WTC11 (cell line): ENCODE measurements around the gene PIGR. TPM values are rescaled to one million over a fixed set of nuclear protein-coding genes. Genes with fewer than 3 reads are reported as not detected.

Source experiments
- ATAC-seq: fragments of 200-7000 bp; cut with Tn5 transposase; 2 replicates; pipeline ENCODE4 v1.10.0; 2021; ENCODE audit warnings: mild to moderate bottlenecking, moderate library complexity
- CTCF ChIA-PET: fragments of 300-600 bp; sonication (Branson Sonifier 250); formaldehyde crosslinking; loops from one replicate; lab custom pipeline; 2021; ENCODE audit warnings: antibody characterized with exemption; lab: Charles Lee
- POLR2A ChIA-PET: fragments of 350-600 bp; sonication (Branson Sonifier 250); formaldehyde crosslinking; loops from one replicate; lab custom pipeline; 2021; ENCODE audit warnings: antibody characterized with exemption; lab: Charles Lee
- DNase-seq: peaks from one replicate; pipeline ENCODE4 v3.0.0; 2021; ENCODE audit warnings: low spot score
- H3K27ac Mint-ChIP-seq: 2 replicates; pipeline ENCODE4 v1.8.0; 2021; ENCODE audit warnings: mixed read lengths
- H3K27me3 Mint-ChIP-seq: 2 replicates; pipeline ENCODE4 v1.8.0; 2021; ENCODE audit warnings: low read depth, mild to moderate bottlenecking, moderate library complexity, mixed read lengths
- H3K36me3 Mint-ChIP-seq: 2 replicates; pipeline ENCODE4 v1.8.0; 2021; ENCODE audit warnings: mixed read lengths
- H3K4me1 Mint-ChIP-seq: 2 replicates; pipeline ENCODE4 v1.8.0; 2022; ENCODE audit warnings: mixed read lengths
- H3K4me3 Mint-ChIP-seq: 2 replicates; pipeline ENCODE4 v1.8.0; 2021; ENCODE audit warnings: mild to moderate bottlenecking, moderate library complexity, mixed read lengths
- H3K9me3 Mint-ChIP-seq: 2 replicates; pipeline ENCODE4 v1.8.0; 2021; ENCODE audit warnings: mixed read lengths
- CREM ChIP-seq: sonication (generic); formaldehyde crosslinking; IDR thresholded peaks from 2 replicates; pipeline ENCODE4 v1.8.1; 2022; ENCODE audit warnings: mild to moderate bottlenecking, missing genetic modification reagents, moderate library complexity
- E2F4 ChIP-seq: sonication (generic); formaldehyde crosslinking; IDR thresholded peaks from 2 replicates; pipeline ENCODE4 v1.8.1; 2022; ENCODE audit warnings: low read depth, mild to moderate bottlenecking, moderate library complexity, missing genetic modification reagents, borderline replicate concordance
- E2F5 ChIP-seq: sonication (generic); formaldehyde crosslinking; IDR thresholded peaks from 2 replicates; pipeline ENCODE4 v1.8.1; 2022; ENCODE audit warnings: mild to moderate bottlenecking, moderate library complexity, missing genetic modification reagents
- ELF4 ChIP-seq: sonication (generic); formaldehyde crosslinking; IDR thresholded peaks from 2 replicates; pipeline ENCODE4 v1.8.1; 2022; ENCODE audit warnings: low read depth, mild to moderate bottlenecking, moderate library complexity, missing genetic modification reagents
- FOXP1 ChIP-seq: sonication (generic); formaldehyde crosslinking; IDR thresholded peaks from 2 replicates; pipeline ENCODE4 v1.8.0; 2022; ENCODE audit warnings: missing genetic modification reagents, mild to moderate bottlenecking, moderate library complexity, borderline replicate concordance
- HMGA2 ChIP-seq: fragments of 250-450 bp; sonication (Bioruptor Pico); IDR thresholded peaks from 2 replicates; pipeline ENCODE4 v1.4.0; 2021; ENCODE audit warnings: mild to moderate bottlenecking, moderate library complexity
- IRF2 ChIP-seq: sonication (generic); formaldehyde crosslinking; IDR thresholded peaks from 2 replicates; pipeline ENCODE4 v1.8.0; 2022; ENCODE audit warnings: low read depth, missing genetic modification reagents, borderline replicate concordance
- JUN ChIP-seq: sonication (generic); formaldehyde crosslinking; IDR thresholded peaks from 2 replicates; pipeline ENCODE4 v1.8.0; 2023; ENCODE audit warnings: mild to moderate bottlenecking, missing genetic modification reagents
- MXD4 ChIP-seq: fragments of 250-450 bp; sonication (Bioruptor Pico); IDR thresholded peaks from 2 replicates; pipeline ENCODE4 v1.8.0; 2021; ENCODE audit warnings: mild to moderate bottlenecking, moderate library complexity, borderline replicate concordance
- MYBL2 ChIP-seq: sonication (generic); formaldehyde crosslinking; IDR thresholded peaks from 2 replicates; pipeline ENCODE4 v1.8.1; 2023; ENCODE audit warnings: mild to moderate bottlenecking, moderate library complexity, missing genetic modification reagents
- NFYB ChIP-seq: sonication (generic); formaldehyde crosslinking; conservative IDR thresholded peaks from 2 replicates; pipeline ENCODE4 v1.8.0; 2022; ENCODE audit warnings: low read depth, missing genetic modification reagents
- NR1H2 ChIP-seq: sonication (generic); formaldehyde crosslinking; IDR thresholded peaks from 2 replicates; pipeline ENCODE4 v1.9.0; 2021; ENCODE audit warnings: mild to moderate bottlenecking, moderate library complexity, missing genetic modification reagents
- NR2C2 ChIP-seq: sonication (generic); formaldehyde crosslinking; IDR thresholded peaks from 2 replicates; pipeline ENCODE4 v1.8.0; 2022; ENCODE audit warnings: mild to moderate bottlenecking, missing genetic modification reagents
- PRRX2 ChIP-seq: fragments of 250-450 bp; sonication (Bioruptor Pico); IDR thresholded peaks from 2 replicates; pipeline ENCODE4 v1.8.0; 2021; ENCODE audit warnings: mild to moderate bottlenecking
- RELA ChIP-seq: sonication (generic); formaldehyde crosslinking; IDR thresholded peaks from 2 replicates; pipeline ENCODE4 v1.8.1; 2022; ENCODE audit warnings: missing genetic modification reagents, mild to moderate bottlenecking, borderline replicate concordance
- SMAD3 ChIP-seq: sonication (generic); formaldehyde crosslinking; IDR thresholded peaks from 2 replicates; pipeline ENCODE4 v1.8.0; 2022; ENCODE audit warnings: missing genetic modification reagents, mild to moderate bottlenecking, borderline replicate concordance
- SOX15 ChIP-seq: fragments of 250-450 bp; sonication (Bioruptor Pico); IDR thresholded peaks from 2 replicates; pipeline ENCODE4 v1.9.0; 2021; ENCODE audit warnings: mild to moderate bottlenecking
- ZBTB21 ChIP-seq: sonication (generic); formaldehyde crosslinking; IDR thresholded peaks from 2 replicates; pipeline ENCODE4 v1.8.1; 2023; ENCODE audit warnings: mild to moderate bottlenecking, missing genetic modification reagents, borderline replicate concordance
- ZNF396 ChIP-seq: fragments of 250-450 bp; sonication (Bioruptor Pico); IDR thresholded peaks from 2 replicates; pipeline ENCODE4 v1.8.0; 2021; ENCODE audit warnings: mild to moderate bottlenecking, moderate library complexity, borderline replicate concordance
- ZNF416 ChIP-seq: fragments of 250-450 bp; sonication (Bioruptor Pico); IDR thresholded peaks from 2 replicates; pipeline ENCODE4 v1.9.0; 2021; ENCODE audit warnings: mild to moderate bottlenecking, inconsistent platforms
- ZNF423 ChIP-seq: fragments of 250-450 bp; sonication (Bioruptor Pico); IDR thresholded peaks from 2 replicates; pipeline ENCODE4 v2.1.2; 2022; ENCODE audit warnings: mild to moderate bottlenecking, moderate library complexity
- total RNA-seq: library from RNA; stranded (reverse); gene quantifications from 3 replicates; pipeline ENCODE4 v1.2.3, GENCODE V29; 2021
- TF ChIP-seq, protein P1 (sequence below): sonication (generic); formaldehyde crosslinking; conservative IDR thresholded peaks from 2 replicates; pipeline ENCODE4 v1.8.1; 2023; ENCODE audit warnings: mild to moderate bottlenecking, low read depth, missing genetic modification reagents, moderate library complexity
- TF ChIP-seq, protein P2 (sequence below): sonication (generic); formaldehyde crosslinking; IDR thresholded peaks from 2 replicates; pipeline ENCODE4 v1.8.0; 2022; ENCODE audit warnings: mild to moderate bottlenecking, missing genetic modification reagents
- TF ChIP-seq, protein P3 (sequence below): sonication (generic); formaldehyde crosslinking; IDR thresholded peaks from 2 replicates; pipeline ENCODE4 v1.8.1; 2022; ENCODE audit warnings: mild to moderate bottlenecking, missing genetic modification reagents, moderate library complexity, borderline replicate concordance
- TF ChIP-seq, protein P4 (sequence below): fragments of 250-450 bp; sonication (Bioruptor Pico); IDR thresholded peaks from 2 replicates; pipeline ENCODE4 v2.1.2; 2022; ENCODE audit warnings: mild to moderate bottlenecking, moderate library complexity
- TF ChIP-seq, protein P5 (sequence below): sonication (generic); formaldehyde crosslinking; IDR thresholded peaks from 2 replicates; pipeline ENCODE4 v1.8.0; 2022; ENCODE audit warnings: mild to moderate bottlenecking, missing genetic modification reagents

The PIGR gene
- total RNA-seq, 1 experiment from 2014 or later: 1.9 TPM

DNA sequence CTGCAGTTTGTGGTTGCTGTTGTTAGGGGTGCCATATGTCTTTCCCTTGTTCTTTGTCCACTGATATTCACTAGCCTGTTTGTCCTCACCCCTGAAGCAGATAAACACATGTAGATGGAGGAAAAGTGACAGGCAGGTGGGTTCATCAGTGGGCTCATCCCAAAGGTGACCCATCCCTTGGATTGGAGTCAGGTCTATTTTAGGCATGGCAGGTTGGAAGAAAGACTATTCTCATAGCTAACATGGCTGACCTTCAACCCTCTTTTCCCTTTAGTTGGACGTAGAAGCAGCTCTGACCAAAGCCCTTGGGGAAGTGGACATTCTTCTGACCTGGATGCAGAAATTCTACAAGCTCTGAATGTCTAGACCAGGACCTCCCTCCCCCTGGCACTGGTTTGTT is 43.6 kb downstream of the PIGR start:
- H3K9me3 Mint-ChIP-seq: no peaks in the 10 kb centered on the region
- H3K27me3 Mint-ChIP-seq: peaks cover 16% of the 10 kb centered on the region
- TF ChIP-seq MXD4 (no peak), E2F5 (CRISPR knock-in tag) (no peak), ZBTB21 (CRISPR knock-in tag) (no peak), CREM (no peak), HMGA2 (CRISPR knock-in tag) (no peak), SOX15 (CRISPR knock-in tag) (no peak), ZNF423 (CRISPR knock-in tag) (no peak), SMAD3 (CRISPR knock-in tag) (no peak), NFYB (CRISPR knock-in tag) (no peak), RELA (CRISPR knock-in tag) (no peak)
- TF ChIP-seq, protein P1, sequence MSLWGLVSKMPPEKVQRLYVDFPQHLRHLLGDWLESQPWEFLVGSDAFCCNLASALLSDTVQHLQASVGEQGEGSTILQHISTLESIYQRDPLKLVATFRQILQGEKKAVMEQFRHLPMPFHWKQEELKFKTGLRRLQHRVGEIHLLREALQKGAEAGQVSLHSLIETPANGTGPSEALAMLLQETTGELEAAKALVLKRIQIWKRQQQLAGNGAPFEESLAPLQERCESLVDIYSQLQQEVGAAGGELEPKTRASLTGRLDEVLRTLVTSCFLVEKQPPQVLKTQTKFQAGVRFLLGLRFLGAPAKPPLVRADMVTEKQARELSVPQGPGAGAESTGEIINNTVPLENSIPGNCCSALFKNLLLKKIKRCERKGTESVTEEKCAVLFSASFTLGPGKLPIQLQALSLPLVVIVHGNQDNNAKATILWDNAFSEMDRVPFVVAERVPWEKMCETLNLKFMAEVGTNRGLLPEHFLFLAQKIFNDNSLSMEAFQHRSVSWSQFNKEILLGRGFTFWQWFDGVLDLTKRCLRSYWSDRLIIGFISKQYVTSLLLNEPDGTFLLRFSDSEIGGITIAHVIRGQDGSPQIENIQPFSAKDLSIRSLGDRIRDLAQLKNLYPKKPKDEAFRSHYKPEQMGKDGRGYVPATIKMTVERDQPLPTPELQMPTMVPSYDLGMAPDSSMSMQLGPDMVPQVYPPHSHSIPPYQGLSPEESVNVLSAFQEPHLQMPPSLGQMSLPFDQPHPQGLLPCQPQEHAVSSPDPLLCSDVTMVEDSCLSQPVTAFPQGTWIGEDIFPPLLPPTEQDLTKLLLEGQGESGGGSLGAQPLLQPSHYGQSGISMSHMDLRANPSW (CRISPR knock-in tag): no peak
- TF ChIP-seq, protein P2, sequence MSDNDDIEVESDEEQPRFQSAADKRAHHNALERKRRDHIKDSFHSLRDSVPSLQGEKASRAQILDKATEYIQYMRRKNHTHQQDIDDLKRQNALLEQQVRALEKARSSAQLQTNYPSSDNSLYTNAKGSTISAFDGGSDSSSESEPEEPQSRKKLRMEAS (CRISPR knock-in tag): no peak
- TF ChIP-seq, protein P3, sequence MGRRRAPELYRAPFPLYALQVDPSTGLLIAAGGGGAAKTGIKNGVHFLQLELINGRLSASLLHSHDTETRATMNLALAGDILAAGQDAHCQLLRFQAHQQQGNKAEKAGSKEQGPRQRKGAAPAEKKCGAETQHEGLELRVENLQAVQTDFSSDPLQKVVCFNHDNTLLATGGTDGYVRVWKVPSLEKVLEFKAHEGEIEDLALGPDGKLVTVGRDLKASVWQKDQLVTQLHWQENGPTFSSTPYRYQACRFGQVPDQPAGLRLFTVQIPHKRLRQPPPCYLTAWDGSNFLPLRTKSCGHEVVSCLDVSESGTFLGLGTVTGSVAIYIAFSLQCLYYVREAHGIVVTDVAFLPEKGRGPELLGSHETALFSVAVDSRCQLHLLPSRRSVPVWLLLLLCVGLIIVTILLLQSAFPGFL (CRISPR knock-in tag): no peak
- H3K4me3 Mint-ChIP-seq: no peak overlapping the region
- DNase-seq (no peak), ATAC-seq (no peak)
- H3K4me1 Mint-ChIP-seq: peaks cover 4% of the 10 kb centered on the region; the same call in 1 of the 2 replicates
- POLR2A ChIA-PET: no interaction called here
- H3K27ac Mint-ChIP-seq: no peak overlapping the region
- CTCF ChIA-PET: no interaction called here
- H3K36me3 Mint-ChIP-seq: no peaks in the 10 kb centered on the region

GRCh38 chr1:206901944-206902343 is 44.3 kb downstream of the PIGR start:
- ChIA-PET POLR2A (no interaction called here), CTCF (interaction anchor here (1.5 kb wide), 1 partner anchor 271 kb away, joined by 4 read pairs; no protein-coding TSS in a partner anchor)
- Mint-ChIP-seq H3K36me3 (no peaks in the 10 kb centered on the region), H3K9me3 (no peaks in the 10 kb centered on the region), H3K4me3 (no peak overlapping the region), H3K27ac (no peak overlapping the region), H3K27me3 (peaks cover 9% of the 10 kb centered on the region), H3K4me1 (0 out of 2 replicates have a peak, but pooled peaks cover 4% of the 10 kb centered on the region)
- TF ChIP-seq, protein P4, sequence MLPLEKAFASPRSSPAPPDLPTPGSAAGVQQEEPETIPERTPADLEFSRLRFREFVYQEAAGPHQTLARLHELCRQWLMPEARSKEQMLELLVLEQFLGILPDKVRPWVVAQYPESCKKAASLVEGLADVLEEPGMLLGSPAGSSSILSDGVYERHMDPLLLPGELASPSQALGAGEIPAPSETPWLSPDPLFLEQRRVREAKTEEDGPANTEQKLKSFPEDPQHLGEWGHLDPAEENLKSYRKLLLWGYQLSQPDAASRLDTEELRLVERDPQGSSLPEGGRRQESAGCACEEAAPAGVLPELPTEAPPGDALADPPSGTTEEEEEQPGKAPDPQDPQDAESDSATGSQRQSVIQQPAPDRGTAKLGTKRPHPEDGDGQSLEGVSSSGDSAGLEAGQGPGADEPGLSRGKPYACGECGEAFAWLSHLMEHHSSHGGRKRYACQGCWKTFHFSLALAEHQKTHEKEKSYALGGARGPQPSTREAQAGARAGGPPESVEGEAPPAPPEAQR: no peak
- TF ChIP-seq, protein P5, sequence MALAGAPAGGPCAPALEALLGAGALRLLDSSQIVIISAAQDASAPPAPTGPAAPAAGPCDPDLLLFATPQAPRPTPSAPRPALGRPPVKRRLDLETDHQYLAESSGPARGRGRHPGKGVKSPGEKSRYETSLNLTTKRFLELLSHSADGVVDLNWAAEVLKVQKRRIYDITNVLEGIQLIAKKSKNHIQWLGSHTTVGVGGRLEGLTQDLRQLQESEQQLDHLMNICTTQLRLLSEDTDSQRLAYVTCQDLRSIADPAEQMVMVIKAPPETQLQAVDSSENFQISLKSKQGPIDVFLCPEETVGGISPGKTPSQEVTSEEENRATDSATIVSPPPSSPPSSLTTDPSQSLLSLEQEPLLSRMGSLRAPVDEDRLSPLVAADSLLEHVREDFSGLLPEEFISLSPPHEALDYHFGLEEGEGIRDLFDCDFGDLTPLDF (CRISPR knock-in tag): no peak
- TF ChIP-seq ELF4 (CRISPR knock-in tag) (no peak), MYBL2 (no peak), ZNF416 (CRISPR knock-in tag) (no peak), E2F4 (CRISPR knock-in tag) (no peak), PRRX2 (CRISPR knock-in tag) (no peak), NR2C2 (no peak), NR1H2 (CRISPR knock-in tag) (no peak), JUN (CRISPR knock-in tag) (no peak), IRF2 (CRISPR knock-in tag) (no peak), FOXP1 (no peak), RELA (CRISPR knock-in tag) (no peak), ZNF396 (no peak)
- no peak for DNase-seq
- ATAC-seq: no peak
